ENCODE results near the gene PLSCR5. TPM values are rescaled to one million over a fixed set of nuclear protein-coding genes. Genes with fewer than 3 reads are reported as not detected.

PLSCR5 gene
- polyA plus RNA-seq (2013, experiment 1 of 2), result 2.7 TPM
- polyA plus RNA-seq (2013, experiment 2 of 2), result 3.7 TPM

DNA sequence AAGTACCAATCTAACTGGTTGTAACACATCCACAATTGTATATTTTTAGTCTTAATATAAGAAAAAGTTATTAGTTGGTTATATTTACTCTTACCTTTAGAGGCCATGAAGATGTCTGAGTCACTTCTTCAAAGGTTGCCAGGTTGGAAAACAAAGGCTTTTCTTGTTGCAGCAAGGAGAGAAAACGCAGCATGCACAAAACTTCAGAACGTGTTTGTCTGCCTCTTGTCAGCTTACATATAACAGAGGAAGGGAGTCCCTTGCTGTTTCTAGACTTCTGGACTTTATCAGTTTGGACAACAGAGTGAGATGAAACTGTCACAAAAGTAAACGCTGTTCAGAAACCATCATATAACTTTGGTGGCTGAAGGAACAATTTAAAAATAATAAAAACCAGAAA is at the start of gene PLSCR5:
TSS of gene PLSCR5 (minus strand) at position 241 of the 400 bp plus-strand sequence. CDS start at position 107, 134 bp downstream.
- Histone ChIP-seq H3K36me3 (ENCODE audit: control insufficient read depth, insufficient read depth, low read length) (no peaks in the 10 kb centered on the region), H3K9me3 (ENCODE audit: control insufficient read depth, low read length) (no peaks in the 10 kb centered on the region), H3K27ac (ENCODE audit: low read depth, low read length, severe bottlenecking) (peak within 1 kb of the TSS; percentile 8), H3K4me1 (ENCODE audit: control insufficient read depth, insufficient read depth, low read length, poor library complexity, severe bottlenecking) (no peaks in the 10 kb centered on the region), H3K4me3 (ENCODE audit: extremely low read depth, insufficient read depth, low read length, poor library complexity, severe bottlenecking) (no peak within 1 kb of the TSS)
- 70 to 100% methylated on average over 1 to 2 of the region's 3 CpGs for WGBS, 2 experiments (ENCODE audit: insufficient coverage in 2 of 2)

DNA sequence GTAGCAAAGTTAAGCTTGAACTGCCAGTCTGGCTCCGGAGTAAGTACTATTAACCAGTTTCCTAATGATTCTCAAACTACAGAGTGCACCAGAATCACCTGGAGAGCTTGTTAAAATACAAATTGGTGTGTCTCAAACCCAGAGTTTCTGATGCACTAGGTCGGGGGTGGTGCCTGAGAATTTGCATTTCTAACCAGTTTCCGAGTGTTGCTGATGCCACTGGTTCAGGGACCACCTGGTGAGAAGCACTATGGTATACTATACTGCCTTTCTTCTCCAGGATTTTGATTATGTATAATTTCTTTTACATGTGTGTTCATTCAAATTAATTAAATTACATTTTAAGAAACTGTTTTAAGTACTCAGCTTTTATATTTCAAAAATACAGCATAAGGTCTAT is 48.8 kb upstream of the PLSCR5 start:
- H3K36me3 ChIP-seq (ENCODE audit: control insufficient read depth, insufficient read depth, low read length), result no peaks in the 10 kb centered on the region
- H3K4me1 ChIP-seq (ENCODE audit: control insufficient read depth, insufficient read depth, low read length, poor library complexity, severe bottlenecking), result no peaks in the 10 kb centered on the region
- no peak overlapping the region for H3K27ac ChIP-seq (ENCODE audit: low read depth, low read length, severe bottlenecking)
- H3K9me3 ChIP-seq (ENCODE audit: control insufficient read depth, low read length), result no peaks in the 10 kb centered on the region
- no peak overlapping the region for H3K4me3 ChIP-seq (ENCODE audit: extremely low read depth, insufficient read depth, low read length, poor library complexity, severe bottlenecking)
- WGBS, 2 experiments (ENCODE audit: insufficient coverage in 2 of 2), result 28% methylated on average over 2 of the region's 3 CpGs; no CpG with 5 or more reads in 1 of the 2 experiments

DNA sequence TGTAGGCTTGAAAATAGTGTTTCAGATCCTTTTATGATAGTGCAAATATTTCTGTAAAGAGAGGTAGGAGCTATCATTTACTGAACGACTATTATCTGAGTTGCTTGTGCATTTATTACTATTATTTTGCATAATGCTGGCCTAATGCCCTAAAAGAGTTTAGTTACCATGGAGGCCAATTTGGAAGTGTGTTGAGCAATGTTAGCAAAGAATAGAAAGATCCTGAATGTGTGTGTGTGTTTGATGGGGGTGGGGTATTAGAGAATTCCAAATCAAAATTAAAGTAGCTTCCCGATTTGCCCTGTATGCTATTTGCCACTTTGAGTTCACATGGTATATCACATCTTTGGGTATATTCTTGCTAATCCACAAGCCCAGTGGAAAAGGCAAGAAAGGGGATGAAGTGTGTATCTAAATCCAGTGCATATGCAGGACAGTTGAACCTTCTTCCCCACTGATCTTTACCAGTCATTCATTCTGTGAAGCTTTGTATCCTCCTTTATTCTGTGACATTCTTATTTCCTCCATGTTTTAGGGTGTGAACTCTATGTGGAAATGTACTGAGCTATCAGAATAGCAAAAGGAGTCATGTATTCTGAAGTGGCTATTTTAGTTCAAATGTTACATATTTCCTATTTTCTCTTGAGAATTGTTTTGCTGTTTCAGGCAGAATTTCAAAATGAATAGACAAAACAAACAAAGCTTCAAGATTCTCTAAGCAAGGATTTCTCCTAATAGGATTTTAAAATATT is 45.7 kb upstream of the PLSCR5 start:
- H3K4me1 ChIP-seq (ENCODE audit: control insufficient read depth, insufficient read depth, low read length, poor library complexity, severe bottlenecking), result no peaks in the 10 kb centered on the region
- H3K4me3 ChIP-seq (ENCODE audit: extremely low read depth, insufficient read depth, low read length, poor library complexity, severe bottlenecking), result no peak overlapping the region
- H3K27ac ChIP-seq (ENCODE audit: low read depth, low read length, severe bottlenecking), result no peak overlapping the region
- no peaks in the 10 kb centered on the region for H3K9me3 ChIP-seq (ENCODE audit: control insufficient read depth, low read length)
- WGBS, 2 experiments (ENCODE audit: insufficient coverage in 2 of 2), result 100% methylated on average over 1 of the region's 2 CpGs
- no peaks in the 10 kb centered on the region for H3K36me3 ChIP-seq (ENCODE audit: control insufficient read depth, insufficient read depth, low read length)

- Histone ChIP-seq H3K27ac (ENCODE audit: low read depth, low read length, severe bottlenecking) (no peak overlapping the region), H3K9me3 (ENCODE audit: control insufficient read depth, low read length) (no peaks in the 10 kb centered on the region), H3K36me3 (ENCODE audit: control insufficient read depth, insufficient read depth, low read length) (no peaks in the 10 kb centered on the region), H3K4me1 (ENCODE audit: control insufficient read depth, insufficient read depth, low read length, poor library complexity, severe bottlenecking) (no peaks in the 10 kb centered on the region), H3K4me3 (ENCODE audit: extremely low read depth, insufficient read depth, low read length, poor library complexity, severe bottlenecking) (no peak overlapping the region)
- WGBS, 2 experiments (ENCODE audit: insufficient coverage in 2 of 2), result no CpG with 5 or more reads among the region's 4 CpGs
Measured at GRCh38 chr3:146646261-146646660, 41.1 kb upstream of the PLSCR5 start.

GRCh38 chr3:146640955-146641867 is 36.1 kb upstream of the PLSCR5 start:
- no peak overlapping the region for H3K4me3 ChIP-seq (ENCODE audit: extremely low read depth, insufficient read depth, low read length, poor library complexity, severe bottlenecking)
- no peaks in the 10 kb centered on the region for H3K4me1 ChIP-seq (ENCODE audit: control insufficient read depth, insufficient read depth, low read length, poor library complexity, severe bottlenecking)
- no peaks in the 10 kb centered on the region for H3K9me3 ChIP-seq (ENCODE audit: control insufficient read depth, low read length)
- 14% methylated on average over 1 of the region's 3 CpGs; no CpG with 5 or more reads in 1 of the 2 experiments for WGBS, 2 experiments (ENCODE audit: insufficient coverage in 2 of 2)
- no peaks in the 10 kb centered on the region for H3K36me3 ChIP-seq (ENCODE audit: control insufficient read depth, insufficient read depth, low read length)
- H3K27ac ChIP-seq (ENCODE audit: low read depth, low read length, severe bottlenecking), result no peak overlapping the region

DNA sequence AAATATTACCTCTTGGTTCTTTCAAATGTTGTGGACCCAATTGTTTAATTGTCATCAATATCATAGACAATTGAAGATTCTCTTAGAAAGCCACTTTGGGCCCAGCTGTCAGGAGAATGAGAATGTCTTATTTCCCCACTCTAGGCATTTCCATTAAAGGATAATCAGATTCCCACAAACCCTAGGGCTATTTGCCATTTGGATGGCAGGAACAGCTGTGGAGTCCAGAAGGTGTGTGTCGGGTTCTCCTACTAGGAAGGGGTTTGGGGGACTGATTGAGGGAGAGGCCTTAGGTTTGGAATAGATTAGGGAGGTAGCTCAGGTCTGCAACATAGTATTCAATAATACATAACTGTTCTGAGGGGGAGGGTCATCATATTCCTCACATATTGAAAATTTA is 35.2 kb upstream of the PLSCR5 start:
- no peak overlapping the region for H3K27ac ChIP-seq (ENCODE audit: low read depth, low read length, severe bottlenecking)
- H3K9me3 ChIP-seq (ENCODE audit: control insufficient read depth, low read length), result no peaks in the 10 kb centered on the region
- no CpG with 5 or more reads among the region's 1 CpG for WGBS, 2 experiments (ENCODE audit: insufficient coverage in 2 of 2)
- no peak overlapping the region for H3K4me3 ChIP-seq (ENCODE audit: extremely low read depth, insufficient read depth, low read length, poor library complexity, severe bottlenecking)
- no peaks in the 10 kb centered on the region for H3K4me1 ChIP-seq (ENCODE audit: control insufficient read depth, insufficient read depth, low read length, poor library complexity, severe bottlenecking)
- H3K36me3 ChIP-seq (ENCODE audit: control insufficient read depth, insufficient read depth, low read length), result no peaks in the 10 kb centered on the region

DNA sequence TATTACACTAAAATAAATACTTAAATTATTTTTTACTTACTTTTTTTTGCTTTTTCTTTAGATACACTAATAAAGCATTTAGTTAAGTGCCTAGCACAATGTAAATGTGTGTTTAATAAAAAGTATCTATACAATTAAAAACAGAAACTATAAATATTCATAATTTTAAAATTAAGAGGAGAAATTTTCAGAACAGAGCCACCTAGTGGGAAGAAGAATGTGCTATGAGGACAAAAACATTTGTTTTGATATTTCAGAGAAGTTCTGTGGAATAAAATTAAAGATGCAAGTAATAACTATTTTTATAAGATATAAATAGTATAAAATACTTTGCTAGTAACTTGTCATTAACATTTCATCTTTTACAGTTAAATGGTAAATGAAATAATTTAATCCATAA is 33.6 kb upstream of the PLSCR5 start:
- no peaks in the 10 kb centered on the region for H3K9me3 ChIP-seq (ENCODE audit: control insufficient read depth, low read length)
- H3K27ac ChIP-seq (ENCODE audit: low read depth, low read length, severe bottlenecking), result no peak overlapping the region
- H3K36me3 ChIP-seq (ENCODE audit: control insufficient read depth, insufficient read depth, low read length), result no peaks in the 10 kb centered on the region
- no peaks in the 10 kb centered on the region for H3K4me1 ChIP-seq (ENCODE audit: control insufficient read depth, insufficient read depth, low read length, poor library complexity, severe bottlenecking)
- H3K4me3 ChIP-seq (ENCODE audit: extremely low read depth, insufficient read depth, low read length, poor library complexity, severe bottlenecking), result no peak overlapping the region

- H3K4me3 ChIP-seq (ENCODE audit: extremely low read depth, insufficient read depth, low read length, poor library complexity, severe bottlenecking), result no peak overlapping the region
- no peaks in the 10 kb centered on the region for H3K4me1 ChIP-seq (ENCODE audit: control insufficient read depth, insufficient read depth, low read length, poor library complexity, severe bottlenecking)
- 92 to 95% methylated on average over 2 of the region's 3 CpGs for WGBS, 2 experiments (ENCODE audit: insufficient coverage in 2 of 2)
- no peak overlapping the region for H3K27ac ChIP-seq (ENCODE audit: low read depth, low read length, severe bottlenecking)
- H3K36me3 ChIP-seq (ENCODE audit: control insufficient read depth, insufficient read depth, low read length), result no peaks in the 10 kb centered on the region
- H3K9me3 ChIP-seq (ENCODE audit: control insufficient read depth, low read length), result no peaks in the 10 kb centered on the region
Measured at GRCh38 chr3:146637871-146638270, 32.7 kb upstream of the PLSCR5 start.

- Histone ChIP-seq H3K27ac (ENCODE audit: low read depth, low read length, severe bottlenecking) (no peak overlapping the region), H3K36me3 (ENCODE audit: control insufficient read depth, insufficient read depth, low read length) (no peaks in the 10 kb centered on the region), H3K4me3 (ENCODE audit: extremely low read depth, insufficient read depth, low read length, poor library complexity, severe bottlenecking) (no peak overlapping the region), H3K9me3 (ENCODE audit: control insufficient read depth, low read length) (no peaks in the 10 kb centered on the region), H3K4me1 (ENCODE audit: control insufficient read depth, insufficient read depth, low read length, poor library complexity, severe bottlenecking) (no peaks in the 10 kb centered on the region)
- WGBS, 2 experiments (ENCODE audit: insufficient coverage in 2 of 2), result 83 to 100% methylated on average over 1 of the region's 2 CpGs
Measured at GRCh38 chr3:146636881-146637280, 31.7 kb upstream of the PLSCR5 start.

DNA sequence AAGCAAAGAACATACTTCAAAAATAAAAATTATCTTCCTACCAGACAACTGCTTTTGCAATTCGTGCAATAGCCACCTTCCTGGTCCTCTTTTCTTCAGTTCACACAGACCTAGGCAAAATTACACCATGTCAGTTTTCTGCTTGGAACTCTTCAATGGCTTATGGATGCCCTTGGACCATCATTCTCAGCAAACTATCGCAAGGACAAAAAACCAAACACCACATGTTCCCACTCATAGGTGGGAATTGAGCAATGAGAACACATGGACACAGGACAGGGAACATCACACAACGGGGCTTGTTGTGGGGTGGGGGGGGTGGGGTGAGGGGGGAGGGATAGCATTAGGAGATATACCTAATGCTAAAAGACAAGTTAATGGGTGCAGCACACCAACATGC is 29.2 kb upstream of the PLSCR5 start:
- H3K4me1 ChIP-seq (ENCODE audit: control insufficient read depth, insufficient read depth, low read length, poor library complexity, severe bottlenecking), result no peaks in the 10 kb centered on the region

DNA sequence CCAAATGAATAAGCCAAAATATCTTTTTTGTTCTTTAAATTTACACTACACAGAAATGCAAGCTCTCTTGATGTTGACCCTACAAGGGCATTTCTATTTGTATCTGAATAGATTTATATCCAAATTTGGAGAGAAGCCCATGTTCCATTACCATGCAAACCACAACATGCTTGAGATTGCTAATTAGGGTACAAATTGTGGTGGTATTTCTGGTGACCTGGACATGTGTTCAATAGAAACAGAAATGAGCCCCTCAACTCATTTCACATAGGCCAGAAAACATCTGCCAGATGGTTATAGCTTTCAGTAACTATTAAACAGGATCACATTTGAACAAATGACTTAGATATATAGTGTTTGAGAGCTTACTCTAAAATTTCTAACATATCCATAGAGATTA is 23.5 kb upstream of the PLSCR5 start:
- Histone ChIP-seq H3K27ac (ENCODE audit: low read depth, low read length, severe bottlenecking) (no peak overlapping the region), H3K9me3 (ENCODE audit: control insufficient read depth, low read length) (no peaks in the 10 kb centered on the region), H3K36me3 (ENCODE audit: control insufficient read depth, insufficient read depth, low read length) (no peaks in the 10 kb centered on the region), H3K4me3 (ENCODE audit: extremely low read depth, insufficient read depth, low read length, poor library complexity, severe bottlenecking) (no peak overlapping the region), H3K4me1 (ENCODE audit: control insufficient read depth, insufficient read depth, low read length, poor library complexity, severe bottlenecking) (no peaks in the 10 kb centered on the region)

More for the DNA sequence above, 29.2 kb upstream of the PLSCR5 start:
- H3K27ac ChIP-seq (ENCODE audit: low read depth, low read length, severe bottlenecking), result no peak overlapping the region
- no peaks in the 10 kb centered on the region for H3K9me3 ChIP-seq (ENCODE audit: control insufficient read depth, low read length)
- 78 to 83% methylated on average over 1 of the region's 3 CpGs for WGBS, 2 experiments (ENCODE audit: insufficient coverage in 2 of 2)
- no peak overlapping the region for H3K4me3 ChIP-seq (ENCODE audit: extremely low read depth, insufficient read depth, low read length, poor library complexity, severe bottlenecking)
- H3K36me3 ChIP-seq (ENCODE audit: control insufficient read depth, insufficient read depth, low read length), result no peaks in the 10 kb centered on the region

Measured in mesodermal cell (in vitro differentiated cells).